Testis (tissue), 3 donors: Measurements from ENCODE around the gene SHROOM3. TPM values are rescaled to one million over a fixed set of nuclear protein-coding genes. Genes with fewer than 3 reads are reported as not detected.

Experiments used
- DNase-seq: peaks from one replicate; pipeline ENCODE4 v3.0.0-alpha.2; 2019
- H3K27ac ChIP-seq, 2 donors: fragments of 200-600 bp; sonication (generic); one replicate each; pipeline ENCODE4 v1.5.1; 2019
- H3K27me3 ChIP-seq: fragments of 200-600 bp; sonication (generic); one replicate; pipeline ENCODE4 v1.5.1; 2019
- H3K36me3 ChIP-seq: fragments of 200-600 bp; sonication (generic); one replicate; pipeline ENCODE4 v1.5.1; 2017; ENCODE audit warnings: low read depth; ENCODE audit errors: missing control alignments
- H3K4me1 ChIP-seq: fragments of 200-600 bp; sonication (generic); one replicate; pipeline ENCODE4 v1.5.1; 2019
- H3K4me3 ChIP-seq, 2 donors: fragments of 200-600 bp; sonication (generic); one replicate each; pipeline ENCODE4 v1.5.1; 2017 to 2019
- H3K9me3 ChIP-seq: fragments of 200-600 bp; sonication (generic); one replicate; pipeline ENCODE4 v1.5.1; 2017
- POLR2A ChIP-seq: fragments of 450-650 bp; IDR thresholded peaks from one replicate; pipeline ENCODE4 v1.6.1; 2017; ENCODE audit warnings: antibody characterized with exemption, mild to moderate bottlenecking, moderate library complexity
- WGBS, 2 donors: methylation state at CpG; one replicate each; pipeline ENCODE4 v1.1.5; 2018; 5-methylcytosine and 5-hydroxymethylcytosine counted together
- intact Hi-C: fragments of 100-400 bp; cut with DNase I; formaldehyde crosslinking; loops from one replicate; pipeline ENCODE4 v1.15.1; 2023; ENCODE audit warnings: low total_unique reads
- polyA plus RNA-seq: library from polyadenylated mRNA; stranded (reverse); fragments of 350-450 nt; fragmentation: Illumina TruSeq; extraction: RNeasy Lipid Tissue Mini Kit (QIAGEN cat#74804); gene quantifications from one replicate; pipeline ENCODE4 v1.2.3, GENCODE V29; 2014; ENCODE audit warnings: low read depth, low replicate concordance; ENCODE audit not compliant: insufficient read depth
- total RNA-seq, 2 donors: library from RNA; depleted of rRNA; stranded (reverse); fragments of >200 nt; gene quantifications; one replicate each; pipeline ENCODE4 v1.2.3, GENCODE V29; 2016
- TF ChIP-seq, protein P1 (sequence below), 3 experiments: fragments of 450-650 bp in 2 of 3; fragments of 200-600 bp in 1 of 3; sonication (generic) in 1 of 3; IDR thresholded peaks; one replicate each; pipeline ENCODE4 v1.5.1; 2016 to 2019; ENCODE audit warnings: antibody characterized with exemption in 3 of 3, mild to moderate bottlenecking in 2 of 3, moderate library complexity in 1 of 3

SHROOM3 gene
- total and polyA plus RNA-seq, 3 donors from 2014 or later = 3.9 to 7.2 (median 6.4) TPM

GRCh38 chr4:76548704-76549103, 113.7 kb downstream of the SHROOM3 start:
- no peak for DNase-seq
- 87 to 95% methylated on average over 7 of the region's 7 CpGs for WGBS, 2 donors
- no peaks in the 10 kb centered on the region for H3K36me3 ChIP-seq
- no peaks in the 10 kb centered on the region for H3K9me3 ChIP-seq
- H3K4me3 ChIP-seq = no peak overlapping the region
- no peaks in the 10 kb centered on the region for H3K27me3 ChIP-seq
- intact Hi-C loops = no loop called here
- H3K27ac ChIP-seq = no peak overlapping the region
- H3K4me1 ChIP-seq = no peaks in the 10 kb centered on the region
- TF ChIP-seq, protein P1, sequence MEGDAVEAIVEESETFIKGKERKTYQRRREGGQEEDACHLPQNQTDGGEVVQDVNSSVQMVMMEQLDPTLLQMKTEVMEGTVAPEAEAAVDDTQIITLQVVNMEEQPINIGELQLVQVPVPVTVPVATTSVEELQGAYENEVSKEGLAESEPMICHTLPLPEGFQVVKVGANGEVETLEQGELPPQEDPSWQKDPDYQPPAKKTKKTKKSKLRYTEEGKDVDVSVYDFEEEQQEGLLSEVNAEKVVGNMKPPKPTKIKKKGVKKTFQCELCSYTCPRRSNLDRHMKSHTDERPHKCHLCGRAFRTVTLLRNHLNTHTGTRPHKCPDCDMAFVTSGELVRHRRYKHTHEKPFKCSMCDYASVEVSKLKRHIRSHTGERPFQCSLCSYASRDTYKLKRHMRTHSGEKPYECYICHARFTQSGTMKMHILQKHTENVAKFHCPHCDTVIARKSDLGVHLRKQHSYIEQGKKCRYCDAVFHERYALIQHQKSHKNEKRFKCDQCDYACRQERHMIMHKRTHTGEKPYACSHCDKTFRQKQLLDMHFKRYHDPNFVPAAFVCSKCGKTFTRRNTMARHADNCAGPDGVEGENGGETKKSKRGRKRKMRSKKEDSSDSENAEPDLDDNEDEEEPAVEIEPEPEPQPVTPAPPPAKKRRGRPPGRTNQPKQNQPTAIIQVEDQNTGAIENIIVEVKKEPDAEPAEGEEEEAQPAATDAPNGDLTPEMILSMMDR (IDR thresholded peaks at IDR 0.05) = no peak
- TF ChIP-seq POLR2A = no peak

GRCh38 chr4:76549765-76550164, 114.7 kb downstream of the SHROOM3 start:
- no peaks in the 10 kb centered on the region for H3K27me3 ChIP-seq
- no peak for TF ChIP-seq POLR2A
- TF ChIP-seq, protein P1 (IDR thresholded peaks at IDR 0.05) = no peak
- intact Hi-C loops = no loop called here
- no peak overlapping the region for H3K4me3 ChIP-seq
- H3K36me3 ChIP-seq = no peaks in the 10 kb centered on the region
- H3K27ac ChIP-seq = no peak overlapping the region
- 35 to 63% methylated on average over 1 of the region's 1 CpG for WGBS, 2 donors
- no peak for DNase-seq
- no peaks in the 10 kb centered on the region for H3K9me3 ChIP-seq
- no peaks in the 10 kb centered on the region for H3K4me1 ChIP-seq

DNA sequence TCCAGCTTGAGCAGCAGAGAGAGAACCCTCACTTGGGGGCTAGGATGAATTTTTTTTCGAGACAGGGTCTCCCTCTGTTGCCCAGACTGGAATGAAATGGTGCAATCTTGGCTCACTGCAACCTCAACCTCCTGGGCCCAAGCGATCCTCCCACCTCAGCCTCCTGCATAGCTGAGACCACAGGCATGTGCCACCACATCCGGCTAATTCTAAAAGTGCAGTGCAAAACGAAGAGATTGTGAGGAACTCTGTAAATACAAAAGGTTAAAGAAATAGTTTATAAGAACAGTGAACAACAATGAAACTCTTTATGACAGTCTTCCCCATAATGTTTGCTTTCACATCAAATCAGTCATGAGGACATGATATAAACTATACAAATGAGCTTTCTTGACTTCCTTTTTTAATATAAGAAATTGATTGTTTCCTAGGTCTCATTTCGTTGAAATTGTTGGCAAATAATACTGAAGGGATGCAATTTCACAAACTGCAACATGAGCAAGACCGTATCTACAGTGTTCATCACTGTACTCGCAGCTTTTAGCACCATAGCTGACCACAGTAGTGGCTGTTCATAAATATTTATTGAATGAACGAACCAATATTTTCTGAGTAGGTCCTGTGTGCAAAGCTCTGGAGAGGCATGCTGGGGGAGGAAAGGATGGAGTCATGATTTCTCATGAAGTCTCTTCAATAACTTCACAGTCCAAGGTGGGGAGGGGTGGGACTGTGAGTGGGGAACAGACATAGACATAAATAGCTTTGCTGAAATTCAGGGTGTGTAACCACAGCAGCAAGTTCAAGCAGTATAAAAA, 116.1 kb downstream of the SHROOM3 start:
- H3K27ac ChIP-seq = no peak overlapping the region
- no peaks in the 10 kb centered on the region for H3K27me3 ChIP-seq
- TF ChIP-seq, protein P1 (IDR thresholded peaks at IDR 0.05) = no peak
- no peaks in the 10 kb centered on the region for H3K4me1 ChIP-seq
- intact Hi-C loops = no loop called here
- no peak overlapping the region for H3K4me3 ChIP-seq
- H3K9me3 ChIP-seq = no peaks in the 10 kb centered on the region
- no peak for DNase-seq
- 66 to 77% methylated on average over 8 of the region's 8 CpGs for WGBS, 2 donors
- H3K36me3 ChIP-seq = no peaks in the 10 kb centered on the region

DNA sequence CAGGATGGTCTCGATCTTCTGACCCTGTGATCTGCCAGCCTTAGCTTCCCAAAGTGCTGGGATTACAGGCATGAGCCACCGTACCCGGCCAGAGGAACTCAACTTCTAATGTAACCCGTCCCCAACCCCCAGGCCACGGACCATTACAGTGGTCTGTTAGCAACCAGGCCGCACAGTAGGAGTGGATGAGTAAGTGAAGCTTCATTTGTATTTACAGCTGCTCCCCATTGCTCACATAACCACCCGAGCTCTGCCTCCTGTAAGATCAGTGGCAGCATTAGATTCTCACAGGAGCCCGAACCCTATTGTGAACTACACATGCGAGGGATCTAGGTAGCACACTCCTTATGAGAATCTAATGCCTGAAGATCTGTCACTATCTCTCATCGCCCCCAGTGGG, 119.6 kb downstream of the SHROOM3 start:
- Histone ChIP-seq H3K9me3 (no peaks in the 10 kb centered on the region), H3K36me3 (no peaks in the 10 kb centered on the region), H3K27me3 (no peaks in the 10 kb centered on the region), H3K4me3 (no peak overlapping the region), H3K4me1 (no peaks in the 10 kb centered on the region), H3K27ac (no peak overlapping the region)
- intact Hi-C loops = no loop called here
- 97 to 99% methylated on average over 10 of the region's 10 CpGs for WGBS, 2 donors
- DNase-seq = no peak
- TF ChIP-seq POLR2A = no peak
- TF ChIP-seq, protein P1 (IDR thresholded peaks at IDR 0.05) = no peak

DNA sequence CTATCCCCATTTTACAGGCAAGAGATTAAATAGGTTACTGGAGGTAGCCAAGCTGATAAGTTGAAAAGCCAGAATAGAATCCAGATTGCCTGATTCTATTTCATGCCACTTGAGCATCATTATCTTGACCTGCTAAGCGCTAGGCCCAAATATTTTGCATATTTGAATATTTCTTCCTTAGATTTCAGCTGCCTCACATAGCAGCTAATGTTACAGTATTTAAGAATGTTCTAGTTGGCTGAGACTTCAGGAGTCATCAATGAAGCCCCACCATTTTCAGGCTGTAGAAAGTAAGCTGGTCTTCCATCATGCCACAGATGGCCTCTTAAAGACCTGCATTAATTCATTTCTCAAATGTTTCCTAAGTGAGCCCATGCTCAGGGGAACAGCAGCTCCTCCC, 121.4 kb downstream of the SHROOM3 start:
- no peaks in the 10 kb centered on the region for H3K36me3 ChIP-seq
- DNase-seq = no peak
- TF ChIP-seq POLR2A = no peak
- TF ChIP-seq, protein P1 (IDR thresholded peaks at IDR 0.05) = no peak
- H3K4me1 ChIP-seq = no peaks in the 10 kb centered on the region
- 92 to 93% methylated on average over 1 of the region's 1 CpG for WGBS, 2 donors
- no peak overlapping the region for H3K27ac ChIP-seq
- intact Hi-C loops = no loop called here
- no peak overlapping the region for H3K4me3 ChIP-seq
- H3K9me3 ChIP-seq = no peaks in the 10 kb centered on the region
- H3K27me3 ChIP-seq = no peaks in the 10 kb centered on the region
